Bronchial epithelial cell (primary cell): ENCODE results near the gene MAEA. TPM values are rescaled to one million over a fixed set of nuclear protein-coding genes. Genes with fewer than 3 reads are reported as not detected.

Source experiments
- DNase-seq: peaks from one replicate; pipeline ENCODE4 v3.0.0-alpha.2; 2010; ENCODE audit warnings: low read depth
- FAIRE-seq: peaks from 2 replicates; lab custom pipeline; 2011; peaks lifted over from hg19 to GRCh38; lab: Jason Lieb, UNC
- H3K27me3 ChIP-seq: 2 replicates; pipeline ENCODE4 v1.5.1; 2011; ENCODE audit warnings: low read length; ENCODE audit not compliant: control insufficient read depth, insufficient read depth
- H3K36me3 ChIP-seq: 2 replicates; pipeline ENCODE4 v1.5.1; 2011; ENCODE audit warnings: low read length; ENCODE audit not compliant: control insufficient read depth, insufficient read depth
- H3K4me3 ChIP-seq: 2 replicates; pipeline ENCODE4 v1.5.1; 2011; ENCODE audit warnings: mild to moderate bottlenecking, low read depth, low read length, control low read depth
- CTCF ChIP-seq: IDR thresholded peaks from 2 replicates; pipeline ENCODE4 v1.5.1; 2011; ENCODE audit warnings: mild to moderate bottlenecking, moderate library complexity, low read length, control low read depth, inconsistent platforms; ENCODE audit not compliant: insufficient read depth, severe bottlenecking
- total RNA-seq: library from RNA; depleted of rRNA; stranded (reverse); fragments of >200 nt; gene quantifications from 2 replicates; pipeline ENCODE4 v1.2.1, GENCODE V29; 2014

The MAEA gene
- total RNA-seq, 1 donor from 2014 or later, result 46.1 TPM

- no peak for FAIRE-seq
- H3K4me3 ChIP-seq, result peak overlapping the region; percentile 55
- H3K27me3 ChIP-seq, result no peaks in the 10 kb centered on the region
- peaks cover 4% of the 10 kb centered on the region for H3K36me3 ChIP-seq
- peak; percentile 12 for DNase-seq
- TF ChIP-seq CTCF, result no peak
These were observed 39.8 kb upstream of the MAEA start for GRCh38 chr4:1249731-1250526.

- TF ChIP-seq CTCF, result no peak
- FAIRE-seq (no peak), DNase-seq (no peak)
- Histone ChIP-seq H3K36me3 (peaks cover 2% of the 10 kb centered on the region), H3K4me3 (no peak overlapping the region), H3K27me3 (no peaks in the 10 kb centered on the region)
These were observed 39.2 kb upstream of the MAEA start for GRCh38 chr4:1250527-1250812.

- Histone ChIP-seq H3K36me3 (peaks cover 1% of the 10 kb centered on the region), H3K4me3 (no peak overlapping the region), H3K27me3 (no peaks in the 10 kb centered on the region)
- DNase-seq (no peak), FAIRE-seq (no peak)
- no peak for TF ChIP-seq CTCF
These were observed 38.5 kb upstream of the MAEA start for GRCh38 chr4:1250921-1251772.

GRCh38 chr4:1251773-1252066 is 38.0 kb upstream of the MAEA start:
- Histone ChIP-seq H3K36me3 (peaks cover 1% of the 10 kb centered on the region), H3K27me3 (no peaks in the 10 kb centered on the region), H3K4me3 (no peak overlapping the region)
- no peak for TF ChIP-seq CTCF
- FAIRE-seq, result no peak
- no peak for DNase-seq

- Histone ChIP-seq H3K27me3 (no peaks in the 10 kb centered on the region), H3K36me3 (no peaks in the 10 kb centered on the region), H3K4me3 (no peak overlapping the region)
- DNase-seq (no peak), FAIRE-seq (peak; percentile 43)
- no peak for TF ChIP-seq CTCF
These were observed 36.7 kb upstream of the MAEA start for GRCh38 chr4:1252928-1253492.
